H9 (cell line): Measurements from ENCODE around the gene ZNHIT2. TPM values are rescaled to one million over a fixed set of nuclear protein-coding genes. Genes with fewer than 3 reads are reported as not detected.
A peak's percentile ranks its signal among the peaks of the same experiment; 100 is the strongest.

Experiments
- DNase-seq: peaks from one replicate; pipeline ENCODE4 v3.0.0-alpha.2; 2017
- H2AFZ ChIP-seq: one replicate; pipeline ENCODE4 v1.6.1; 2013; ENCODE audit warnings: mild to moderate bottlenecking, low read length, control low read depth, moderate library complexity
- H2AK5ac ChIP-seq: 2 replicates; pipeline ENCODE4 v1.6.1; 2013; ENCODE audit warnings: low read length, control low read depth, mixed read lengths; ENCODE audit not compliant: insufficient read length
- H2BK120ac ChIP-seq: one replicate; pipeline ENCODE4 v1.6.1; 2013; ENCODE audit warnings: low read depth, mild to moderate bottlenecking, low read length, control low read depth, inconsistent platforms; ENCODE audit not compliant: poor library complexity, severe bottlenecking
- H2BK12ac ChIP-seq: 2 replicates; pipeline ENCODE4 v1.6.1; 2013; ENCODE audit warnings: low read length, control low read depth, mixed read lengths, low read depth; ENCODE audit not compliant: insufficient read length
- H2BK15ac ChIP-seq: 2 replicates; pipeline ENCODE4 v1.6.1; 2013; ENCODE audit warnings: low read depth, low read length, control low read depth
- H2BK20ac ChIP-seq: one replicate; pipeline ENCODE4 v1.6.1; 2013; ENCODE audit warnings: low read depth, mild to moderate bottlenecking, low read length, control low read depth, inconsistent platforms; ENCODE audit not compliant: poor library complexity, severe bottlenecking
- H2BK5ac ChIP-seq: 2 replicates; pipeline ENCODE4 v1.6.1; 2013; ENCODE audit warnings: low read length, control low read depth, mixed read lengths; ENCODE audit not compliant: insufficient read length
- H3K14ac ChIP-seq: 2 replicates; pipeline ENCODE4 v1.6.1; 2013; ENCODE audit warnings: low read length, control low read depth; ENCODE audit not compliant: insufficient read depth
- H3K18ac ChIP-seq: 2 replicates; pipeline ENCODE4 v1.6.1; 2013; ENCODE audit warnings: low read depth, mild to moderate bottlenecking, mixed read lengths, low read length, control low read depth; ENCODE audit not compliant: insufficient read length
- H3K23ac ChIP-seq: 2 replicates; pipeline ENCODE4 v1.6.1; 2013; ENCODE audit warnings: low read length, control low read depth, mixed read lengths, low read depth; ENCODE audit not compliant: insufficient read length
- H3K23me2 ChIP-seq: 2 replicates; pipeline ENCODE4 v1.6.1; 2013; ENCODE audit warnings: low read depth, mild to moderate bottlenecking, mixed read lengths, low read length, control low read depth; ENCODE audit not compliant: insufficient read length, poor library complexity, severe bottlenecking
- H3K27ac ChIP-seq: 2 replicates; pipeline ENCODE4 v1.5.1; 2013; ENCODE audit warnings: low read length, control low read depth, mixed read lengths, low read depth; ENCODE audit not compliant: insufficient read length
- H3K27me3 ChIP-seq: 2 replicates; pipeline ENCODE4 v1.6.1; 2013; ENCODE audit warnings: low read length, control low read depth, inconsistent platforms; ENCODE audit not compliant: insufficient read depth
- H3K4ac ChIP-seq: 2 replicates; pipeline ENCODE4 v1.6.1; 2013; ENCODE audit warnings: low read depth, mild to moderate bottlenecking, control low read depth, inconsistent platforms, low read length, moderate library complexity
- H3K4me1 ChIP-seq: 2 replicates; pipeline ENCODE4 v1.6.1; 2013; ENCODE audit warnings: low read length, control low read depth, inconsistent platforms; ENCODE audit not compliant: insufficient read depth
- H3K4me2 ChIP-seq: 2 replicates; pipeline ENCODE4 v1.6.1; 2013; ENCODE audit warnings: low read length, control low read depth, mixed read lengths; ENCODE audit not compliant: insufficient read length, insufficient read depth
- H3K56ac ChIP-seq: 2 replicates; pipeline ENCODE4 v1.6.1; 2013; ENCODE audit warnings: low read depth, mild to moderate bottlenecking, mixed read lengths, low read length, control low read depth; ENCODE audit not compliant: insufficient read length
- H3K79me1 ChIP-seq: 2 replicates; pipeline ENCODE4 v1.6.1; 2013; ENCODE audit warnings: low read depth, mild to moderate bottlenecking, moderate library complexity, low read length, control low read depth, inconsistent platforms; ENCODE audit not compliant: insufficient read depth, poor library complexity, severe bottlenecking
- H3K79me2 ChIP-seq: 2 replicates; pipeline ENCODE4 v1.6.1; 2013; ENCODE audit warnings: low read length, control low read depth, inconsistent platforms; ENCODE audit not compliant: insufficient read depth
- H3K9ac ChIP-seq: 2 replicates; pipeline ENCODE4 v1.6.1; 2013; ENCODE audit warnings: low read length, control low read depth, mixed read lengths; ENCODE audit not compliant: insufficient read length; ENCODE audit errors: extremely low read depth
- H3K9me3 ChIP-seq: one replicate; pipeline ENCODE4 v1.6.1; 2013; ENCODE audit warnings: low read depth, low read length, inconsistent platforms; ENCODE audit not compliant: control insufficient read depth
- H3T11ph ChIP-seq: one replicate; pipeline ENCODE4 v1.6.1; 2013; ENCODE audit warnings: mild to moderate bottlenecking, low read length, control low read depth, inconsistent platforms
- H4K20me1 ChIP-seq: one replicate; pipeline ENCODE4 v1.6.1; 2013; ENCODE audit not compliant: control insufficient read depth, insufficient read length, insufficient read depth
- H4K5ac ChIP-seq: 2 replicates; pipeline ENCODE4 v1.6.1; 2013; ENCODE audit warnings: low read depth, mild to moderate bottlenecking, mixed read lengths, low read length, control low read depth; ENCODE audit not compliant: insufficient read length
- H4K8ac ChIP-seq: replicated peaks from 2 replicates; pipeline ENCODE4 v1.6.1; 2013; ENCODE audit warnings: low read length, control low read depth, mixed read lengths, low read depth; ENCODE audit not compliant: insufficient read length
- H4K91ac ChIP-seq: 2 replicates; pipeline ENCODE4 v1.6.1; 2013; ENCODE audit warnings: low read depth, mild to moderate bottlenecking, moderate library complexity, mixed read lengths, low read length, control low read depth; ENCODE audit not compliant: insufficient read length
- H3K27ac Mint-ChIP-seq, 3 experiments: 2 replicates in 2 of 3; 3 replicates in 1 of 3; pipeline ENCODE4 v1.8.0; 2020 to 2021; ENCODE audit warnings: mixed read lengths in 3 of 3, mild to moderate bottlenecking in 1 of 3, moderate library complexity in 1 of 3
- H3K27me3 Mint-ChIP-seq: 2 replicates; pipeline ENCODE4 v1.8.0; 2021; ENCODE audit warnings: low read depth, mild to moderate bottlenecking, moderate library complexity, mixed read lengths
- H3K36me3 Mint-ChIP-seq, 3 experiments: 2 replicates in 2 of 3; 3 replicates in 1 of 3; pipeline ENCODE4 v1.8.0; 2020 to 2021; ENCODE audit warnings: low read depth in 3 of 3, mixed read lengths in 3 of 3; ENCODE audit not compliant: insufficient read depth in 1 of 3
- H3K4me1 Mint-ChIP-seq, 2 experiments: 2 replicates each; pipeline ENCODE4 v1.8.0; 2020; ENCODE audit warnings: mixed read lengths in 2 of 2
- H3K4me3 Mint-ChIP-seq, 2 experiments: 2 replicates in 1 of 2; 3 replicates in 1 of 2; pipeline ENCODE4 v1.8.0; 2020 to 2021; ENCODE audit warnings: mild to moderate bottlenecking in 2 of 2, mixed read lengths in 2 of 2, moderate library complexity in 1 of 2
- H3K9me3 Mint-ChIP-seq, 2 experiments: 2 replicates in 1 of 2; 3 replicates in 1 of 2; pipeline ENCODE4 v1.8.0; 2020; ENCODE audit warnings: mild to moderate bottlenecking in 2 of 2, mixed read lengths in 2 of 2, moderate library complexity in 1 of 2
- CTCF ChIP-seq: fragments of 200-600 bp; sonication (generic); conservative IDR thresholded peaks from 3 replicates; pipeline ENCODE4 v1.8.0; 2021; ENCODE audit warnings: antibody characterized with exemption, mild to moderate bottlenecking
- WGBS: extraction: QIAGEN DNeasy Blood & Tissue Kit; methylation state at CpG from one replicate; pipeline ENCODE4 v1.1.7; 2013; ENCODE audit warnings: missing lambda C conversion rate, low lambda C conversion rate, mixed read lengths; ENCODE audit not compliant: insufficient read length; ENCODE audit errors: extremely low coverage; 5-methylcytosine and 5-hydroxymethylcytosine counted together
- total RNA-seq: library from RNA; stranded (reverse); gene quantifications from 2 replicates; pipeline ENCODE4 v1.2.1, GENCODE V29; 2021

The ZNHIT2 gene
- total RNA-seq, 1 experiment from 2014 or later: 18.3 TPM

- Histone ChIP-seq H3K14ac (peak within 1 kb of the TSS; percentile 58), H2AFZ (no peak within 1 kb of the TSS), H3T11ph (no peak within 1 kb of the TSS), H3K9me3 (no peaks in the 10 kb centered on the region), H2BK5ac (no peak within 1 kb of the TSS), H3K79me2 (no peaks in the 10 kb centered on the region), H2AK5ac (no peak within 1 kb of the TSS), H2BK20ac (no peak within 1 kb of the TSS), H3K4me1 (no peaks in the 10 kb centered on the region), H3K23ac (no peak within 1 kb of the TSS), H4K5ac (no peak within 1 kb of the TSS), H3K4ac (no peak within 1 kb of the TSS), H2BK120ac (no peak within 1 kb of the TSS), H3K79me1 (no peaks in the 10 kb centered on the region), H3K18ac (no peak within 1 kb of the TSS), H4K20me1 (no peaks in the 10 kb centered on the region), H3K56ac (no peak within 1 kb of the TSS), H2BK12ac (no peak within 1 kb of the TSS), H4K8ac (no peak within 1 kb of the TSS), H3K4me2 (peak within 1 kb of the TSS; percentile 56), H3K23me2 (peaks cover 17% of the 10 kb centered on the region), H4K91ac (no peak within 1 kb of the TSS), H3K27me3 (no peaks in the 10 kb centered on the region), H2BK15ac (no peak within 1 kb of the TSS), H3K27ac (no peak within 1 kb of the TSS), H3K9ac (peak within 1 kb of the TSS; percentile 53)
- H3K27me3 Mint-ChIP-seq: peaks cover 1% of the 10 kb centered on the region; the same call in 1 of the 2 replicates
- no peaks in the 10 kb centered on the region for H3K9me3 Mint-ChIP-seq
- H3K4me3 Mint-ChIP-seq: peak within 1 kb of the TSS; percentile 82 to 99
- DNase-seq: peak; percentile 97
- no peak for TF ChIP-seq CTCF
- H3K36me3 Mint-ChIP-seq: peaks cover 2 to 28% (median 23%) of the 10 kb centered on the region in 3 experiments; a peak in 6 of 7 replicates
- no CpG with 5 or more reads among the region's 64 CpGs for WGBS
- H3K27ac Mint-ChIP-seq: peak within 1 kb of the TSS; percentile 89 to 96 (median 94); a peak in 6 of 7 replicates
- H3K4me1 Mint-ChIP-seq: peaks cover 15 to 23% of the 10 kb centered on the region in 2 experiments
Measured at GRCh38 chr11:65111744-65112545, 5.6 kb downstream of the ZNHIT2 start, which contains the start of gene TM7SF2. TM7SF2 (plus strand) TSS chr11:65111872; CDS start chr11:65112016, 144 bp downstream.
